ENCODE measurements around the gene SPAG9. TPM values are rescaled to one million over a fixed set of nuclear protein-coding genes. Genes with fewer than 3 reads are reported as not detected.

The SPAG9 gene
- total RNA-seq, 6 experiments from 2014 or later = 35.2 to 49.7 (median 43.3) TPM

DNA sequence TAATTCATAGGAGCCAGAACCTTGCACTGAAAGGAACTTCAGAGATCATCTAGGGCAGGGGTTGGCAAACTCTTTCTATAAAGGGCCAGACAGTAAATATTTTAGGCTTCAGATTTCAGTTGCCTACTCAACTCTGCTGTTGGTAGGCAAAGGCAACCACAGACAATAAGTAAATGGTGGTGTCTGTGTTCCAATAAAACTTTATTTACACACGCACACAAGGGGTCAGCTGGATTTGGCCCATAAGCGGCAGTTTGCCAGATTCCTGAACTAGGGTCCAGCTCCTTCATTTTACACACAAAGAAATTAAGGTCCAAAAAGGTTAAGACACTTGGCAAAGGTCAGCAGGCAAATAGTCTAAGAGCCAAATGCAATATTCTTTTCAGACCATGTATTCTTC is 107.3 kb downstream of the SPAG9 start:
- no peaks in the 10 kb centered on the region for H3K9me3 ChIP-seq
- DNase-seq (no peak), ATAC-seq (no peak)
- WGBS (ENCODE audit: insufficient coverage, low coverage, low lambda C conversion rate, missing lambda C conversion rate) = 100% methylated on average over 2 of the region's 2 CpGs
- peaks cover 0 to 20% (median 10%) of the 10 kb centered on the region in 4 donors for H3K36me3 ChIP-seq
- no peaks in the 10 kb centered on the region for H3K4me1 ChIP-seq
- intact Hi-C loops (cut with DNase I) = no loop called here
- H3K27ac ChIP-seq = no peak overlapping the region
- TF ChIP-seq POLR2A (IDR thresholded peaks at IDR 0.05) = no peak
- TF ChIP-seq, protein P1, sequence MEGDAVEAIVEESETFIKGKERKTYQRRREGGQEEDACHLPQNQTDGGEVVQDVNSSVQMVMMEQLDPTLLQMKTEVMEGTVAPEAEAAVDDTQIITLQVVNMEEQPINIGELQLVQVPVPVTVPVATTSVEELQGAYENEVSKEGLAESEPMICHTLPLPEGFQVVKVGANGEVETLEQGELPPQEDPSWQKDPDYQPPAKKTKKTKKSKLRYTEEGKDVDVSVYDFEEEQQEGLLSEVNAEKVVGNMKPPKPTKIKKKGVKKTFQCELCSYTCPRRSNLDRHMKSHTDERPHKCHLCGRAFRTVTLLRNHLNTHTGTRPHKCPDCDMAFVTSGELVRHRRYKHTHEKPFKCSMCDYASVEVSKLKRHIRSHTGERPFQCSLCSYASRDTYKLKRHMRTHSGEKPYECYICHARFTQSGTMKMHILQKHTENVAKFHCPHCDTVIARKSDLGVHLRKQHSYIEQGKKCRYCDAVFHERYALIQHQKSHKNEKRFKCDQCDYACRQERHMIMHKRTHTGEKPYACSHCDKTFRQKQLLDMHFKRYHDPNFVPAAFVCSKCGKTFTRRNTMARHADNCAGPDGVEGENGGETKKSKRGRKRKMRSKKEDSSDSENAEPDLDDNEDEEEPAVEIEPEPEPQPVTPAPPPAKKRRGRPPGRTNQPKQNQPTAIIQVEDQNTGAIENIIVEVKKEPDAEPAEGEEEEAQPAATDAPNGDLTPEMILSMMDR (IDR thresholded peaks at IDR 0.05) = no peak
- H3K4me3 ChIP-seq = no peak overlapping the region
- H3K27me3 ChIP-seq = no peaks in the 10 kb centered on the region

DNA sequence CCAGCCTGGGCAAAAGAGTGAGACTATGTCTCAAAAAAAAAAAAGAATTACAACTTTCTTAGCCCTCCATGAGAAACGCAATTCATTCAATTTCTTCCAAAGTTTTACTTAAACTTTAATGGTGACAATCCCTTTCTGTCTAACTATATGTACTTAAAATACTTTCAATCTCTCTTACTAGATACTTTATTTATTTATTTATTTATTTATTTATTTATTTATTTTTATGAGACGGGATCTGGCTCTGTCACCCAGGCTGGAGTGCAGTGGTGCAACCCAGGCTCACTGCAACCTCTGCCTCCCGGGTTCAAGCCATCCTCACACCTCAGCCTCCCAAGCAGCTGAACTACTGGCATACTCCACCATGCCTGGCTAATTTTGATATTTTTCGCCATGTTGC is 108.1 kb downstream of the SPAG9 start:
- no peaks in the 10 kb centered on the region for H3K27me3 ChIP-seq
- DNase-seq (no peak), ATAC-seq (no peak)
- no peaks in the 10 kb centered on the region for H3K4me1 ChIP-seq
- no peak overlapping the region for H3K27ac ChIP-seq
- no peak overlapping the region for H3K4me3 ChIP-seq
- no peaks in the 10 kb centered on the region for H3K9me3 ChIP-seq
- H3K36me3 ChIP-seq = peaks cover 0 to 16% (median 10%) of the 10 kb centered on the region in 4 donors
- TF ChIP-seq, protein P1 (IDR thresholded peaks at IDR 0.05) = no peak
- TF ChIP-seq POLR2A (IDR thresholded peaks at IDR 0.05) = no peak
- WGBS (ENCODE audit: insufficient coverage, low coverage, low lambda C conversion rate, missing lambda C conversion rate) = 86% methylated on average over 3 of the region's 4 CpGs
- intact Hi-C loops (cut with DNase I) = no loop called here

DNA sequence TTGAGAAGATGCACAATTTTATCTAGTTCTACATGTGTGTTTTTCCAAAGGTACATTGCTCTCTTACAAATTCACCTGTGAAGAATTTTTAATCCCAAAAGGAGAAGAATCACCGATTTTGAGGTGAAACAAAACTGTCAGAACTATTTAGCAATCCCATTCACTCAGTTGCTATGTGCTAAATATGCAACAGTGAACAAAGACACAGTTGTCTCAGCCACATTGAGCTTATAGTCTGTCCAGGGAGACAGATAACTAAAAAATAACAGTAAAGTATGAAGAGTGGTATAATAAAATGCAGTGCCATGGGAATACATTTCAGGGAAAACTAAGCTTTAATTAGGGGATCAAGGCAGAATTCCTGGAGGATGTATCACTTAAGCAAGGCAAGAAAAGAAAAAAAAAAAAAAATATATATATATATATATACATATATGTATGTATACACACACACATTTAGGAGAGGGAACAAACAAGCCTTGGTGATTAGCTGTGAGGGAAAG is 110.4 kb downstream of the SPAG9 start:
- no peak for ATAC-seq
- WGBS (ENCODE audit: insufficient coverage, low coverage, low lambda C conversion rate, missing lambda C conversion rate) = 89% methylated on average over 1 of the region's 1 CpG
- intact Hi-C loops (cut with DNase I) = no loop called here
- Histone ChIP-seq H3K4me1 (no peaks in the 10 kb centered on the region), H3K27ac (no peak overlapping the region), H3K27me3 (no peaks in the 10 kb centered on the region), H3K9me3 (no peaks in the 10 kb centered on the region), H3K4me3 (no peak overlapping the region), H3K36me3 (peaks cover 0 to 28% (median 12%) of the 10 kb centered on the region in 4 donors)
- TF ChIP-seq, protein P1 (IDR thresholded peaks at IDR 0.05) = no peak
- TF ChIP-seq POLR2A (IDR thresholded peaks at IDR 0.05) = no peak
- DNase-seq = no peak

DNA sequence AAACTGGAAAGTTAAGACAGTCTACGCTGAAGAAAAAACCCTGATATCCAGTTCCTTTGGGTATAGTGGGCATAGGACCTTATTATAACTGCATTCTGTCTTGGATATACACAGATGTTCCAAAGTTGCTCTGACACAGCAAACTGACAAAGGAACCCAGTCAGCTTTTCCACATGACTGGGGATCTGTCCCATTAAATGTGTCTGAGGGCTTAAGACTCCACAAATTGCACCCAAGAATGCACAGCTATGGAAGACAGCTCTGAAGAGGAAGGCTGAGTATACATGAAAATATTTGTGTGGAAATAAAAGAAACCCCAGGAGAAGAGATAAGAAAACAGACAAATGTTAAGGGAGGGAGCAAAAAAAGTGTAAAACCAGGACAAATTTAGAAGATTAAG is 114.1 kb downstream of the SPAG9 start:
- ATAC-seq (no peak), DNase-seq (no peak)
- H3K4me3 ChIP-seq = no peak overlapping the region
- H3K9me3 ChIP-seq = no peaks in the 10 kb centered on the region
- peaks cover 0 to 35% (median 10%) of the 10 kb centered on the region in 4 donors for H3K36me3 ChIP-seq
- intact Hi-C loops (cut with DNase I) = loop anchor here in 1 of 2 donors (10.0 kb wide), 1 partner anchor 48 kb away; no protein-coding TSS in a partner anchor
- peaks cover 0 to 6% (median 2%) of the 10 kb centered on the region in 4 donors for H3K4me1 ChIP-seq
- WGBS (ENCODE audit: insufficient coverage, low coverage, low lambda C conversion rate, missing lambda C conversion rate) = 91% methylated on average over 1 of the region's 1 CpG
- no peak for TF ChIP-seq POLR2A (IDR thresholded peaks at IDR 0.05)
- TF ChIP-seq, protein P1 (IDR thresholded peaks at IDR 0.05) = no peak
- no peak overlapping the region for H3K27ac ChIP-seq
- H3K27me3 ChIP-seq = no peaks in the 10 kb centered on the region
